ENCODE measurements around the gene CKLF. TPM values are rescaled to one million over a fixed set of nuclear protein-coding genes. Genes with fewer than 3 reads are reported as not detected.

The CKLF gene
- total RNA-seq, 1 donor from 2014 or later: 50.0 TPM

Other genes with a start within 250 kb of the CKLF start
- 23.0 TPM for gene CDH5, start 185.9 kb upstream of the CKLF start, total RNA-seq
- gene BEAN1, start 125.3 kb upstream of the CKLF start, total RNA-seq: 0.35 TPM
- gene TK2, start 2.5 kb upstream of the CKLF start, total RNA-seq: 38.5 TPM
- gene CMTM1, start 13.9 kb downstream of the CKLF start, total RNA-seq: 12.1 TPM
- gene CMTM2, start 26.9 kb downstream of the CKLF start, total RNA-seq: not detected
- 19.2 TPM for gene CMTM3, start 52.1 kb downstream of the CKLF start, total RNA-seq
- gene CMTM4, start 144.2 kb downstream of the CKLF start, total RNA-seq: 67.9 TPM
- gene DYNC1LI2, start 199.0 kb downstream of the CKLF start, total RNA-seq: 151 TPM
- not detected for gene TERB1, start 249.0 kb downstream of the CKLF start, total RNA-seq